Right lobe of liver (tissue), 6 donors: Measurements from ENCODE around the gene LTA. TPM values are rescaled to one million over a fixed set of nuclear protein-coding genes. Genes with fewer than 3 reads are reported as not detected.

Experiments
- ATAC-seq, 4 donors: fragments of 200-7000 bp; cut with Tn5 transposase; one replicate each; pipeline ENCODE4 v1.9.1; 2020; ENCODE audit warnings: mild to moderate bottlenecking in 4 of 4, moderate library complexity in 4 of 4
- DNase-seq, 3 donors: peaks; one replicate each; pipeline ENCODE4 v3.0.0-alpha.2; 2020
- H3K27ac ChIP-seq, 3 donors: fragments of 200-600 bp; one replicate each; pipeline ENCODE4 v1.8.0; 2022
- H3K27me3 ChIP-seq, 2 donors: fragments of 200-600 bp; one replicate each; pipeline ENCODE4 v1.8.0; 2022
- H3K36me3 ChIP-seq, 4 donors: fragments of 200-600 bp; sonication (generic) in 1 of 4; one replicate each; pipeline versions ENCODE4 v1.5.1 to v1.8.0; 2017 to 2022; ENCODE audit warnings: control low read depth in 1 of 4
- H3K4me1 ChIP-seq, 4 donors: fragments of 200-600 bp; sonication (generic) in 1 of 4; one replicate each; pipeline versions ENCODE4 v1.5.1 to v1.8.0; 2017 to 2022; ENCODE audit warnings: control low read depth in 1 of 4
- H3K4me3 ChIP-seq, 3 donors: fragments of 200-600 bp; one replicate each; pipeline ENCODE4 v1.8.0; 2022
- H3K9me3 ChIP-seq, 4 donors: fragments of 200-600 bp; sonication (generic) in 1 of 4; one replicate each; pipeline versions ENCODE4 v1.5.1 to v1.8.0; 2017 to 2022; ENCODE audit warnings: control low read depth in 1 of 4
- POLR2A ChIP-seq: fragments of 450-650 bp; IDR thresholded peaks from one replicate; pipeline ENCODE4 v1.6.1; 2017; ENCODE audit warnings: antibody characterized with exemption, mild to moderate bottlenecking
- WGBS: methylation state at CpG from one replicate; pipeline ENCODE4 v1.1.6; 2018; ENCODE audit warnings: low coverage, low lambda C conversion rate; ENCODE audit not compliant: insufficient coverage; ENCODE audit errors: missing lambda C conversion rate; 5-methylcytosine and 5-hydroxymethylcytosine counted together
- intact Hi-C, 2 donors: fragments of 100-400 bp; cut with DNase I; formaldehyde crosslinking; loops; one replicate each; pipeline versions ENCODE4 v1.11.2 to v1.14.1; 2022
- small RNA-seq, 2 experiments: library from RNA; depleted of rRNA; stranded (forward); fragments of <200 nt; gene quantifications; one replicate each; pipeline ENCODE3, GENCODE V24; 2016
- total RNA-seq, 6 experiments: library from RNA; depleted of rRNA in 2 of 6; stranded (reverse); fragments of >200 nt in 2 of 6; fragmentation: NEBNext Ultra II Directional in 3 of 6; extraction: Animal tissue kit (Norgen Biotek cat#: 25700) in 3 of 6; gene quantifications; one replicate each; pipeline versions ENCODE4 v1.1.0 to v1.2.4, GENCODE V29; 2016 to 2023
- TF ChIP-seq, protein P1 (sequence below), 4 donors: fragments of 200-600 bp in 3 of 4; fragments of 450-650 bp in 1 of 4; IDR thresholded peaks; one replicate each; pipeline versions ENCODE4 v1.5.1 to v1.8.0; 2016 to 2022; ENCODE audit warnings: antibody characterized with exemption in 4 of 4, mild to moderate bottlenecking in 2 of 4
- donor health status: DM: no; HTN: yes; CAD: no.
- donor health status: DM: no; HTN: no; CAD: no.
- donor health status: DM: no; HTN: no; CAD: no.
- donor health status: DM: no; HTN: yes; CAD: no.
- donor health status: DM: no; HTN: yes; CAD: no.

LTA gene
- total RNA-seq, 6 experiments from 2014 or later: 0.20 TPM; not detected in 5

GRCh38 chr6:31620586-31621319, 48.7 kb downstream of the LTA start, which contains the start of gene PRRC2A:
PRRC2A (plus strand) TSS chr6:31620715; CDS start chr6:31622790, 2,075 bp downstream.
- Histone ChIP-seq H3K4me3 (peak within 1 kb of the TSS; percentile 92 to 93 (median 92)), H3K36me3 (peaks cover 12 to 26% (median 21%) of the 10 kb centered on the region in 4 donors), H3K27me3 (no peaks in the 10 kb centered on the region), H3K4me1 (peaks cover 0 to 8% (median 4%) of the 10 kb centered on the region in 4 donors), H3K27ac (peak within 1 kb of the TSS; percentile 83 to 91 (median 89)), H3K9me3 (no peaks in the 10 kb centered on the region)
- TF ChIP-seq, protein P1, sequence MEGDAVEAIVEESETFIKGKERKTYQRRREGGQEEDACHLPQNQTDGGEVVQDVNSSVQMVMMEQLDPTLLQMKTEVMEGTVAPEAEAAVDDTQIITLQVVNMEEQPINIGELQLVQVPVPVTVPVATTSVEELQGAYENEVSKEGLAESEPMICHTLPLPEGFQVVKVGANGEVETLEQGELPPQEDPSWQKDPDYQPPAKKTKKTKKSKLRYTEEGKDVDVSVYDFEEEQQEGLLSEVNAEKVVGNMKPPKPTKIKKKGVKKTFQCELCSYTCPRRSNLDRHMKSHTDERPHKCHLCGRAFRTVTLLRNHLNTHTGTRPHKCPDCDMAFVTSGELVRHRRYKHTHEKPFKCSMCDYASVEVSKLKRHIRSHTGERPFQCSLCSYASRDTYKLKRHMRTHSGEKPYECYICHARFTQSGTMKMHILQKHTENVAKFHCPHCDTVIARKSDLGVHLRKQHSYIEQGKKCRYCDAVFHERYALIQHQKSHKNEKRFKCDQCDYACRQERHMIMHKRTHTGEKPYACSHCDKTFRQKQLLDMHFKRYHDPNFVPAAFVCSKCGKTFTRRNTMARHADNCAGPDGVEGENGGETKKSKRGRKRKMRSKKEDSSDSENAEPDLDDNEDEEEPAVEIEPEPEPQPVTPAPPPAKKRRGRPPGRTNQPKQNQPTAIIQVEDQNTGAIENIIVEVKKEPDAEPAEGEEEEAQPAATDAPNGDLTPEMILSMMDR (IDR thresholded peaks at IDR 0.05): no peak
- peak; percentile 51 for TF ChIP-seq POLR2A
- peak; percentile 39 to 92 (median 63) for ATAC-seq
- WGBS: under 1% methylated on average over 29 of the region's 67 CpGs
- peak in 1 of 3 donors; percentile 95 for DNase-seq
- intact Hi-C loops: no loop called here

GRCh38 chr6:31621320-31621939, 49.3 kb downstream of the LTA start:
- no peak for ATAC-seq
- Histone ChIP-seq H3K27ac (peak overlapping the region; percentile 83 to 91 (median 84)), H3K4me1 (peaks cover 0 to 8% (median 4%) of the 10 kb centered on the region in 4 donors), H3K27me3 (no peaks in the 10 kb centered on the region), H3K36me3 (peaks cover 12 to 32% (median 25%) of the 10 kb centered on the region in 4 donors), H3K9me3 (no peaks in the 10 kb centered on the region), H3K4me3 (peak overlapping the region; percentile 92 to 93 (median 92))
- DNase-seq: no peak
- WGBS: 17% methylated on average over 15 of the region's 15 CpGs
- intact Hi-C loops: no loop called here
- no peak for TF ChIP-seq POLR2A
- TF ChIP-seq, protein P1 (IDR thresholded peaks at IDR 0.05): no peak

GRCh38 chr6:31621991-31622390, 49.9 kb downstream of the LTA start:
- Histone ChIP-seq H3K27ac (peak overlapping the region in 1 of 3 donors; percentile 84), H3K27me3 (no peaks in the 10 kb centered on the region), H3K9me3 (no peaks in the 10 kb centered on the region), H3K4me3 (peak overlapping the region in 1 of 3 donors; percentile 92), H3K4me1 (peaks cover 0 to 8% (median 4%) of the 10 kb centered on the region in 4 donors), H3K36me3 (peaks cover 12 to 38% (median 28%) of the 10 kb centered on the region in 4 donors)
- WGBS: 34% methylated on average over 4 of the region's 4 CpGs
- DNase-seq (no peak), ATAC-seq (no peak)
- TF ChIP-seq, protein P1 (IDR thresholded peaks at IDR 0.05): no peak
- TF ChIP-seq POLR2A: no peak
- intact Hi-C loops: no loop called here

GRCh38 chr6:31622684-31623091, 50.6 kb downstream of the LTA start:
- H3K4me1 ChIP-seq: peaks cover 0 to 8% (median 4%) of the 10 kb centered on the region in 4 donors
- H3K36me3 ChIP-seq: peaks cover 12 to 45% (median 31%) of the 10 kb centered on the region in 4 donors
- WGBS: 77% methylated on average over 9 of the region's 10 CpGs
- H3K27me3 ChIP-seq: no peaks in the 10 kb centered on the region
- DNase-seq: no peak
- H3K4me3 ChIP-seq: no peak overlapping the region
- H3K9me3 ChIP-seq: no peaks in the 10 kb centered on the region
- peak overlapping the region in 1 of 3 donors; percentile 13 for H3K27ac ChIP-seq
- intact Hi-C loops: no loop called here
- TF ChIP-seq POLR2A: no peak
- TF ChIP-seq, protein P1 (IDR thresholded peaks at IDR 0.05): no peak
- ATAC-seq: no peak

Small RNA genes lying within 50 kb of the gene (small RNA-seq; reads per million reads assigned to genes)
- gene SNORA38 (4.7 to 13.7 reads per million in 2 experiments), gene SNORD117 (171 to 194 reads per million in 2 experiments), gene SNORD84 (0 reads per million in 2 experiments), gene UQCRHP1 (0 reads per million in 2 experiments)

Other genes with a start within 250 kb of the LTA start
- 1,000 to 10,000 TPM in 1 of 6 experiments, 100 to 1,000 TPM in 5; 232 to 1,122 (median 585) TPM for gene HLA-B, start 215.1 kb upstream of the LTA start, total RNA-seq
- gene MICA, start 168.7 kb upstream of the LTA start, total RNA-seq: 10 to 100 TPM in 1 of 6 experiments, 1 to 10 TPM in 5; 2.5 to 10.9 (median 6.1) TPM
- 1 to 10 TPM in 4 of 6 experiments, under 1 TPM in 2; 0.48 to 2.0 (median 1.2) TPM for gene MICB, start 74.1 kb upstream of the LTA start, total RNA-seq
- gene MCCD1, start 43.3 kb upstream of the LTA start, total RNA-seq: not detected
- 100 to 1,000 TPM in 3 of 6 experiments, 10 to 100 TPM in 3; 85.2 to 145 (median 102) TPM for gene DDX39B, start 30.3 kb upstream of the LTA start, total RNA-seq
- gene ATP6V1G2, start 25.7 kb upstream of the LTA start, total RNA-seq: under 1 TPM in 3 of 6 experiments, not detected in 3; 0.29 to 0.43 (median 0.42) TPM
- gene NFKBIL1, start 24.7 kb upstream of the LTA start, total RNA-seq: 10 to 100 TPM in 1 of 6 experiments, 1 to 10 TPM in 5; 7.5 to 10.2 (median 8.3) TPM
- gene TNF, start 3.3 kb downstream of the LTA start, total RNA-seq: 1 to 10 TPM in 1 of 6 experiments, under 1 TPM in 1, not detected in 4; 0.15 to 1.0 TPM
- gene LTB, start 10.1 kb downstream of the LTA start, total RNA-seq: 1 to 10 TPM in 2 of 6 experiments, under 1 TPM in 4; 0.28 to 2.2 (median 0.62) TPM
- 10 to 100 TPM in 1 of 6 experiments, 1 to 10 TPM in 5; 1.5 to 21.5 (median 6.7) TPM for gene LST1, start 14.0 kb downstream of the LTA start, total RNA-seq
- under 1 TPM in 3 of 6 experiments, not detected in 3; 0.20 to 0.55 (median 0.46) TPM for gene NCR3, start 20.7 kb downstream of the LTA start, total RNA-seq
- gene AIF1, start 42.9 kb downstream of the LTA start, total RNA-seq: 10 to 100 TPM in 4 of 6 experiments, 1 to 10 TPM in 2; 6.7 to 28.5 (median 13.0) TPM
- 10 to 100 TPM; 34.7 to 59.6 (median 39.4) TPM for gene PRRC2A, start 48.4 kb downstream of the LTA start, total RNA-seq
- gene BAG6, start 80.4 kb downstream of the LTA start, total RNA-seq: 100 to 1,000 TPM; 114 to 196 (median 142) TPM
- 100 to 1,000 TPM; 100 to 182 (median 116) TPM for gene APOM, start 83.6 kb downstream of the LTA start, total RNA-seq
- 1 to 10 TPM; 6.6 to 8.7 (median 7.6) TPM for gene C6orf47, start 88.5 kb downstream of the LTA start, total RNA-seq
- 10 to 100 TPM in 1 of 6 experiments, 1 to 10 TPM in 5; 6.4 to 10.0 (median 8.0) TPM for gene GPANK1, start 92.7 kb downstream of the LTA start, total RNA-seq
- gene CSNK2B, start 93.8 kb downstream of the LTA start, total RNA-seq: 100 to 1,000 TPM in 2 of 6 experiments, 10 to 100 TPM in 4; 52.5 to 171 (median 64.5) TPM
- gene LY6G5B, start 97.7 kb downstream of the LTA start, total RNA-seq: 1 to 10 TPM in 5 of 6 experiments, under 1 TPM in 1; 0.98 to 5.7 (median 2.6) TPM
- gene LY6G5C, start 108.8 kb downstream of the LTA start, total RNA-seq: 1 to 10 TPM in 3 of 6 experiments, under 1 TPM in 3; 0.68 to 1.6 (median 1.2) TPM
- 10 to 100 TPM; 29.7 to 34.8 (median 31.2) TPM for gene ABHD16A, start 131.0 kb downstream of the LTA start, total RNA-seq
- not detected for gene LY6G6F, start 134.6 kb downstream of the LTA start, total RNA-seq
- gene LY6G6D, start 143.1 kb downstream of the LTA start, total RNA-seq: not detected
- gene LY6G6C, start 149.5 kb downstream of the LTA start, total RNA-seq: not detected
- under 1 TPM in 2 of 6 experiments, not detected in 4; 0.33 to 0.56 TPM for gene MPIG6B, start 151.1 kb downstream of the LTA start, total RNA-seq
- 10 to 100 TPM; 16.3 to 27.5 (median 19.1) TPM for gene DDAH2, start 157.0 kb downstream of the LTA start, total RNA-seq
- 100 to 1,000 TPM in 1 of 6 experiments, 10 to 100 TPM in 5; 36.7 to 123 (median 62.0) TPM for gene CLIC1, start 164.2 kb downstream of the LTA start, total RNA-seq
- 1 to 10 TPM; 3.2 to 8.5 (median 4.3) TPM for gene MSH5, start 167.7 kb downstream of the LTA start, total RNA-seq
- gene SAPCD1, start 190.4 kb downstream of the LTA start, total RNA-seq: 1 to 10 TPM in 2 of 6 experiments, under 1 TPM in 3, not detected in 1; 0.62 to 1.6 (median 0.90) TPM
- gene VWA7, start 205.0 kb downstream of the LTA start, total RNA-seq: 1 to 10 TPM; 1.2 to 5.2 (median 2.7) TPM
- gene VARS1, start 223.5 kb downstream of the LTA start, total RNA-seq: 10 to 100 TPM; 31.0 to 58.1 (median 41.0) TPM
- 10 to 100 TPM; 11.0 to 26.1 (median 11.6) TPM for gene LSM2, start 234.7 kb downstream of the LTA start, total RNA-seq
- gene HSPA1L, start 243.0 kb downstream of the LTA start, total RNA-seq: 1 to 10 TPM in 1 of 6 experiments, under 1 TPM in 5; 0.37 to 1.2 (median 0.56) TPM
- 100 to 1,000 TPM in 2 of 6 experiments, 10 to 100 TPM in 4; 73.2 to 442 (median 80.2) TPM for gene HSPA1A, start 243.3 kb downstream of the LTA start, total RNA-seq